ENCODE results near the gene CDH23.

GRCh38 chr10:71531485-71532446 lies 135.0 kb downstream of the CDH23 start:
- TF ChIP-seq CTCF (IDR thresholded peaks at IDR 0.05 in 2 of 3, conservative IDR thresholded peaks at IDR 0.05 in 1 of 3; ENCODE audit: control insufficient read depth in 2 of 3, extremely low read depth in 1 of 3, insufficient read depth in 1 of 3, low read depth in 3 of 3, low read length in 3 of 3) (no peak), TARDBP (IDR thresholded peaks at IDR 0.05; ENCODE audit: borderline replicate concordance) (no peak), EZH2 (IDR thresholded peaks at IDR 0.05; ENCODE audit: borderline replicate concordance, control insufficient read depth, low read depth, low read length) (no peak), SP1 (IDR thresholded peaks at IDR 0.05; ENCODE audit: low read depth, low read length) (no peak), SRF (IDR thresholded peaks at IDR 0.05; ENCODE audit: low read depth in 2 of 2, low read length in 2 of 2) (peak; percentile 98 to 99), BCLAF1 (IDR thresholded peaks at IDR 0.05) (no peak), EGR1 (IDR thresholded peaks at IDR 0.05; ENCODE audit: borderline replicate concordance in 1 of 2, low read depth in 2 of 2, low read length in 2 of 2) (no peak), USF2 (IDR thresholded peaks at IDR 0.05; ENCODE audit: borderline replicate concordance, low read depth, low read length) (no peak), BCL3 (IDR thresholded peaks at IDR 0.05; ENCODE audit: borderline replicate concordance, insufficient read depth, low read depth, low read length, poor library complexity, severe bottlenecking) (no peak), SKIL (IDR thresholded peaks at IDR 0.05; ENCODE audit: low read depth, poor library complexity, severe bottlenecking) (no peak), ETV6 (conservative IDR thresholded peaks at IDR 0.05 in 1 of 2, IDR thresholded peaks at IDR 0.05 in 1 of 2; ENCODE audit: borderline replicate concordance in 1 of 2, low read depth in 1 of 2) (no peak), EP300 (IDR thresholded peaks at IDR 0.05; ENCODE audit: borderline replicate concordance in 1 of 2, control insufficient read depth in 1 of 2, low read depth in 2 of 2, low read length in 2 of 2) (no peak), NRF1 (conservative IDR thresholded peaks at IDR 0.05; ENCODE audit: low read depth, low read length) (no peak)

Data from GM12878 (cell line).